HepG2 (cell line): ENCODE data around the gene STK10. TPM values are rescaled to one million over a fixed set of nuclear protein-coding genes. Genes with fewer than 3 reads are reported as not detected.
A peak's percentile ranks its signal among the peaks of the same experiment; 100 is the strongest.

Experiments used
- AHR ChIP-seq: IDR thresholded peaks from 2 replicates; pipeline ENCODE4 v1.6.1; 2018; ENCODE audit warnings: missing genetic modification reagents, missing compliant biosample characterization
- ARID2 ChIP-seq: sonication (generic); formaldehyde crosslinking; IDR thresholded peaks from 2 replicates; pipeline ENCODE4 v1.8.1; 2022; ENCODE audit warnings: mild to moderate bottlenecking, missing genetic modification reagents, borderline replicate concordance
- CEBPG ChIP-seq: IDR thresholded peaks from 2 replicates; pipeline ENCODE4 v1.6.1; 2016
- GTF2F1 ChIP-seq: fragments of 150-350 bp; IDR thresholded peaks from 2 replicates; pipeline ENCODE4 v1.6.1; 2014; ENCODE audit warnings: low read length
- HCFC1 ChIP-seq: fragments of 150-350 bp; IDR thresholded peaks from 2 replicates; pipeline ENCODE4 v1.6.1; 2014; ENCODE audit warnings: low read depth, low read length
- KDM2A ChIP-seq: sonication (generic); formaldehyde crosslinking; IDR thresholded peaks from 2 replicates; pipeline ENCODE4 v1.4.0; 2020; ENCODE audit warnings: low read depth, missing genetic modification reagents, borderline replicate concordance
- KDM5B ChIP-seq: sonication (generic); formaldehyde crosslinking; IDR thresholded peaks from 2 replicates; pipeline ENCODE4 v1.4.0; 2020; ENCODE audit warnings: missing genetic modification reagents, mild to moderate bottlenecking, borderline replicate concordance
- MEIS1 ChIP-seq: sonication (generic); formaldehyde crosslinking; IDR thresholded peaks from 2 replicates; pipeline ENCODE4 v1.9.0; 2021; ENCODE audit warnings: mild to moderate bottlenecking, missing genetic modification reagents, moderate library complexity, borderline replicate concordance
- RBM39 ChIP-seq: fragments of 200-400 bp; formaldehyde crosslinking; IDR thresholded peaks from one replicate; pipeline ENCODE4 v1.6.1; 2018; ENCODE audit warnings: antibody characterized with exemption, mild to moderate bottlenecking, low read depth, low read length; ENCODE audit not compliant: poor library complexity, severe bottlenecking
- REST ChIP-seq, 2 experiments: IDR thresholded peaks; 2 replicates each; pipeline ENCODE4 v1.6.1; 2011 to 2012; ENCODE audit warnings: low read length in 2 of 2, borderline replicate concordance in 1 of 2, low read depth in 1 of 2, mild to moderate bottlenecking in 1 of 2, moderate library complexity in 1 of 2
- SETDB1 ChIP-seq: sonication (generic); formaldehyde crosslinking; IDR thresholded peaks from 2 replicates; pipeline ENCODE4 v1.5.1; 2020; ENCODE audit warnings: missing genetic modification reagents, mild to moderate bottlenecking, borderline replicate concordance
- TGIF2 ChIP-seq: IDR thresholded peaks from 2 replicates; pipeline ENCODE4 v1.6.1; 2016; ENCODE audit warnings: control low read depth, missing compliant biosample characterization
- ZNF230 ChIP-seq: sonication (generic); formaldehyde crosslinking; IDR thresholded peaks from 2 replicates; pipeline ENCODE4 v1.4.0; 2020; ENCODE audit warnings: mild to moderate bottlenecking, missing genetic modification reagents
- ZNF34 ChIP-seq: sonication (generic); formaldehyde crosslinking; IDR thresholded peaks from 2 replicates; pipeline ENCODE4 v1.4.0; 2020; ENCODE audit warnings: mild to moderate bottlenecking, missing genetic modification reagents, borderline replicate concordance
- ZNF569 ChIP-seq: sonication (generic); formaldehyde crosslinking; IDR thresholded peaks from 2 replicates; pipeline ENCODE4 v1.5.0; 2020; ENCODE audit warnings: mild to moderate bottlenecking, missing genetic modification reagents, moderate library complexity, borderline replicate concordance
- ZNF616 ChIP-seq: sonication (generic); formaldehyde crosslinking; IDR thresholded peaks from 2 replicates; pipeline ENCODE4 v1.5.0; 2020; ENCODE audit warnings: low read depth, mild to moderate bottlenecking, missing genetic modification reagents
- ZNF777 ChIP-seq: sonication (generic); formaldehyde crosslinking; IDR thresholded peaks from 2 replicates; pipeline ENCODE4 v1.4.0; 2020; ENCODE audit warnings: missing genetic modification reagents
- ZNF839 ChIP-seq: sonication (generic); formaldehyde crosslinking; IDR thresholded peaks from 2 replicates; pipeline ENCODE4 v1.4.0; 2020; ENCODE audit warnings: missing genetic modification reagents, mild to moderate bottlenecking, borderline replicate concordance
- polyA plus RNA-seq, 8 experiments: library from polyadenylated mRNA; depleted of rRNA in 3 of 8; stranded (reverse) in 7 of 8; unstranded in 1 of 8; fragments of >200 nt; fragmentation: Illumina TruSeq in 4 of 8; extraction: Trizol in 4 of 8; gene quantifications; 2 replicates each; pipeline versions ENCODE4 v1.2.1 to v1.2.3, GENCODE V29; 2011 to 2016; ENCODE audit warnings: low read depth in 4 of 8, missing spikeins in 1 of 8, mixed read lengths in 1 of 8; ENCODE audit not compliant: insufficient read depth in 1 of 8
- total RNA-seq, 5 experiments: library from RNA; depleted of rRNA; stranded (reverse); fragments of >200 nt; fragmentation: Illumina TruSeq; extraction: Trizol; gene quantifications; 2 replicates each; pipeline ENCODE4 v1.2.3, GENCODE V29; 2016; ENCODE audit warnings: low read depth in 1 of 5
- TF ChIP-seq, protein P1 (sequence below): sonication (generic); formaldehyde crosslinking; conservative IDR thresholded peaks from 2 replicates; pipeline ENCODE4 v1.4.0; 2020; ENCODE audit warnings: missing genetic modification reagents
- TF ChIP-seq, protein P2 (sequence below): sonication (generic); formaldehyde crosslinking; IDR thresholded peaks from 2 replicates; pipeline ENCODE4 v1.4.0; 2020; ENCODE audit warnings: missing genetic modification reagents

STK10 gene
- total and polyA plus RNA-seq, 2 of the 13 experiments (the other 11 are each of a cell fraction or from before 2014, with no cell fraction given) = 7.0 to 7.2 TPM

DNA sequence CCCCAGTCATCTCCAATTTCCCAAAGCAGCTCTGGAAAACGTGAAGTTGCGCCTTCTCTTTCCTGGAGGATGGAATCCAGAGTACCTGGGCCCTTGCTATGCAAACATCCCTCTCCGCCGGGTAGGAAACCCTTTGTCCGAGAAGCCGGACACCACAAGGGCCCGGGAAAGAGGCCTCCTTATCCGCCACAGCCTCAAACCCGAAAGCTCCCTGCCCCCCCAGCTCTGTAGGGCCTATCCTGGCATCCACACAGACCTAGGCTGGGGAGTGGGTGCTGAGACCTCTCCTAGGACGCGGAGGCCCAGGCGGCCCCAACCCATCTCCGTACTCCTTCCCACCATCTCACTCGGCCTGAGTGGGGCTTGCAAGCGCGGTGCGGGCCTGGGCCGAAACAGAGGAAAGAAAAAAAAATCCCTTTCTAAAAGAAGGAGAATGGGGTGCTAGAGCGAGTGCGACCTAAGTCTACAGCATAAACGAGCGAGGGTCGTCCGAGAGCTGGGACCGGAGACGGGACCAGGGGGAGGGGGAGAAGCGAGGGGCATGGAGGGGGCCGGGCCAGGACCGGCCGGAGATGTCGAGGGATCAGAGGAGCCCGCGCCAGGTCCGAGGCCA is 182.2 kb downstream of the STK10 start (continued):
- TF ChIP-seq TGIF2 (CRISPR knock-in tag) = 0 out of 2 replicates have a peak, but pooled peaks have one; percentile 45
- no peak for TF ChIP-seq ZNF230
- TF ChIP-seq, protein P1, sequence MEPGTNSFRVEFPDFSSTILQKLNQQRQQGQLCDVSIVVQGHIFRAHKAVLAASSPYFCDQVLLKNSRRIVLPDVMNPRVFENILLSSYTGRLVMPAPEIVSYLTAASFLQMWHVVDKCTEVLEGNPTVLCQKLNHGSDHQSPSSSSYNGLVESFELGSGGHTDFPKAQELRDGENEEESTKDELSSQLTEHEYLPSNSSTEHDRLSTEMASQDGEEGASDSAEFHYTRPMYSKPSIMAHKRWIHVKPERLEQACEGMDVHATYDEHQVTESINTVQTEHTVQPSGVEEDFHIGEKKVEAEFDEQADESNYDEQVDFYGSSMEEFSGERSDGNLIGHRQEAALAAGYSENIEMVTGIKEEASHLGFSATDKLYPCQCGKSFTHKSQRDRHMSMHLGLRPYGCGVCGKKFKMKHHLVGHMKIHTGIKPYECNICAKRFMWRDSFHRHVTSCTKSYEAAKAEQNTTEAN (CRISPR knock-in tag) = no peak
- no peak for TF ChIP-seq ZNF616 (CRISPR knock-in tag)
- no peak for TF ChIP-seq ZNF569 (CRISPR knock-in tag)
- TF ChIP-seq ARID2 (CRISPR knock-in tag) = no peak
- TF ChIP-seq, protein P2, sequence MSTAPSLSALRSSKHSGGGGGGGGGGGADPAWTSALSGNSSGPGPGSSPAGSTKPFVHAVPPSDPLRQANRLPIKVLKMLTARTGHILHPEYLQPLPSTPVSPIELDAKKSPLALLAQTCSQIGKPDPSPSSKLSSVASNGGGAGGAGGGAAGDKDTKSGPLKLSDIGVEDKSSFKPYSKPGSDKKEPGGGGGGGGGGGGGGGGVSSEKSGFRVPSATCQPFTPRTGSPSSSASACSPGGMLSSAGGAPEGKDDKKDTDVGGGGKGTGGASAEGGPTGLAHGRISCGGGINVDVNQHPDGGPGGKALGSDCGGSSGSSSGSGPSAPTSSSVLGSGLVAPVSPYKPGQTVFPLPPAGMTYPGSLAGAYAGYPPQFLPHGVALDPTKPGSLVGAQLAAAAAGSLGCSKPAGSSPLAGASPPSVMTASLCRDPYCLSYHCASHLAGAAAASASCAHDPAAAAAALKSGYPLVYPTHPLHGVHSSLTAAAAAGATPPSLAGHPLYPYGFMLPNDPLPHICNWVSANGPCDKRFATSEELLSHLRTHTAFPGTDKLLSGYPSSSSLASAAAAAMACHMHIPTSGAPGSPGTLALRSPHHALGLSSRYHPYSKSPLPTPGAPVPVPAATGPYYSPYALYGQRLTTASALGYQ (CRISPR knock-in tag) = 0 out of 2 replicates have a peak, but pooled peaks have one; percentile 4
- TF ChIP-seq SETDB1 = no peak
- TF ChIP-seq HCFC1 = no peak
- TF ChIP-seq ZNF777 = no peak
- TF ChIP-seq CEBPG = no peak
- TF ChIP-seq MEIS1 (CRISPR knock-in tag) = 0 out of 2 replicates have a peak, but pooled peaks have one; percentile 8
- TF ChIP-seq ZNF839 (CRISPR knock-in tag) = no peak
- TF ChIP-seq KDM5B = peak; percentile 13; the same call in 1 of the 2 replicates
- TF ChIP-seq GTF2F1 = no peak
- peak; percentile 1 for TF ChIP-seq RBM39
- TF ChIP-seq REST (IDR thresholded peaks at IDR 0.05; ENCODE audit: borderline replicate concordance in 1 of 2, low read depth in 1 of 2, low read length in 2 of 2) = no peak
- no peak for TF ChIP-seq AHR (CRISPR knock-in tag)
- TF ChIP-seq ZNF34 (CRISPR knock-in tag) = no peak
- 0 out of 2 replicates have a peak, but pooled peaks have one; percentile 45 for TF ChIP-seq KDM2A
